GM21528 (cell line): Measurements from ENCODE around the gene EIF3L.
A peak's percentile ranks its signal among the peaks of the same experiment; 100 is the strongest.

Experiments used
- ATAC-seq: cut with Tn5 transposase; IDR thresholded peaks from one replicate; pipeline ENCODE4 v1.9.1; 2021; ENCODE audit warnings: mild to moderate bottlenecking, moderate library complexity; ENCODE audit not compliant: unreplicated experiment, low FRiP score

Gene EIF3L

GRCh38 chr22:37898441-37899181 is 49.4 kb downstream of the EIF3L start:
- ATAC-seq = no peak

DNA sequence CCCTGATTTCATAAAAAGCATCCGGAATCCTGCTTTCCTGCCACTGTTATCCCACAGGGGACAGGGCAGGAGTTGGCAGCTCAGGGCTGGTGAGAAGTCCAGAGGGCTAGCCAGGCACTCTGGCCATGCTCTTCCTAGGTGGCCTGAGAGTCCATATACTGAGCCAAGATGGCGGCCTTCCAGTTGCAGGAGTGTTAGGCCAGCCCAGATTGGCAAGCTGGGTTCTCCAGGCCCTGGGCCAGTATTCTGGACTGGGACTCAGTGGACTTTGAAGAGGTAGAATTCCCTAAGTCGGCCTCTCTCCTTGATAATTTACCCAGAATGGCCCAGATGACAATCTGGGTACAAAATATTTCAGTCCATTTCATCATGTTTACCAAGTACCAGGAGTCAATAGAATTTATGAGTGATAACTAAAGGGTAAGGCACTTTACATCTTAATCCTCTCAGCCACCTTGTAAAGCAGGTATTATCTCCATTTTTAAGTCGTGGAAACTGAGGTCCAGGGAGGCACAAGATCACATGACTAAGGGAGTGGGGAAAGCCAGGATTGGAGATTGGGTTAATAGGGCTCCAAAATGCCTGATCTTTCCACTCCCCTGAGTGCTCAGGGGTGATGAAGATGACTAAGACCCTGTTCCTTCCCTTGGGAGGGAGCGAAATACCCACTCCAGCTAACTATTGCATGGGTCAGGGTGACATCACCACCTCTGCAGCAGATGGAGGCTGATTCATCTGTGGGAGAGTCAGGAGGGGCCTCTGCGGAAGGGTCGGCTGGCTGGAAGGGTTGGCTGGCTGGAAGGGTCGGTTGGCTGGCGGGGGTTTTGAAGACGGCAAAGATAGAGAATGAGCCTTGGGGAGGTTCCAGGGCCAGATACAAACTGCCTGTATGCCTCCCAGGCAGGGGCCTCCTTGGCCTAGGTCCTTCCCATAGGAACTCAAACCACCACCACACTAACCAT is 55.6 kb downstream of the EIF3L start:
- ATAC-seq = no peak

GRCh38 chr22:37905534-37906363 is 56.5 kb downstream of the EIF3L start, which contains the start of gene MICALL1:
Gene MICALL1 (plus strand): TSS chr22:37906297. CDS start chr22:37906423, 126 bp downstream.
- peak; percentile 61 for ATAC-seq

DNA sequence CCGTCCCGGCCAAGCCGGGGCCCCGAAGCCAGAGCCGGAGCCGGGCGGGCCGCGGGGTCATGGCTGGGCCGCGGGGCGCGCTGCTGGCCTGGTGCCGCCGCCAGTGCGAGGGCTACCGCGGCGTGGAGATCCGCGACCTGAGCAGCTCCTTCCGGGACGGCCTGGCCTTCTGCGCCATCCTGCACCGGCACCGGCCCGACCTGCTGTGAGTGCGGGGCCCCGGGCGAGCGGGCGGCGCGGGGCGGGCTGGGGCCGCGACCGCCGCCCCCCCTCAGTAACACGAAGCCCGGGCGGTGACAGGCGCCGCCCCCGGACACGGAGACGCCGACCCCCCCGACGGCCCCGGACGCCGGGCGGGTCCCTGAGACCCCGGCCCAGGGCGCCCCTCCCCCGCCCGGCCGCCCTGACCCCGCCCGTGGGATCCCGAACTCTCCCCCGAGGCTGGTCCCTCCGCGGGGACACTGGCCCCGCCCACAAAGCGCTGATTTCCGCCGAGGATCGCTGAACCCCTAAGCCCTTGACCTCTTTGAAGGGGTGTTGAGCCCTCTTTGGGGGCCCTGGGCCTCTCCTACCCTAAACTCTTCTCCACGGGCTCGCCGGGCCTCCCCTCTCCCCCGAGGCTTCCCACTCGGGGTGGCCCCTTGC is 57.3 kb downstream of the EIF3L start:
- peak; percentile 27 for ATAC-seq

DNA sequence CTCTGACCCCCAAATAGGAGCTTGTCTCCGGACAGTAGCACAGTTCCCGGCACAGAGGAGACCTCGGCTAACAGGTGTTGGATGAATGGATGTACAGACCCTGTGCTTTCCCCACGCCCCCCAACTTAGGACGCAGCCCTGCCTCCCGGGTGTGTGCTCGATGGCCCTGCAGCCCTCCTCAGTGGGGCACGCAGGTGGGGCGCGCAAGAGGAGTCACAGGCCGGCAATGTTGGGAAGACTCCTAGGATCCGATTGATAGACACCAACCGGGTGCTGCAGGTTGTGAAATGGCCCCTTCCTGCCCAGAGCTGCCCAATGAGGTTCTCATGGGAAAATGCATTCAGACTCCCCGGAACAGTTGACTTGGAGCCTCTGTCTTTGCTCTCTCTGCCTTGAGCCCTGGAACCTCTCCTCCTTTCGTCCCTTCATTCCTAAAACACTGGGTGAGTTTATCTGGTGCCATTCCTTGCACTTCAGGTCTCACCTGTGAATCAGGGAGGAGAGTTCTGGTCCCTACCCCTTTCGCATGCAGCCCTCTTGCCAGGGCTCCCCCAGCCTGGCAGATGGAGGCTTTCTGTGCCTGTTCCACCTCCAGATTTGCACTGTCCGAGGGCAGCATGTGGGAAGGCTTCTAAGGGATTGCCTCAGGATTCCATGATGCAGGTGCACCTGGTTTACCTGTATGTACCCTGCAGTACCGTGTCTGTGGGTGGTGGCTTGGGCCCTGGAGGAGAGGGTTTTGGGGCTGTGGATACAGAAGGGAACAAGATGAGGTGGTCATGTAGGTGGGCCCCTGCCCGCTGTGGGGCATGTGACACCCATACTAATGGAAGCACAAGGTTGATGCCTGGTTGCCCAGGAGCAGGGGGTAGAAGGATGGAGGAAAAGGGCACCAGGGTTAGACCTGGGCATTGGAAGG is 58.1 kb downstream of the EIF3L start:
- no peak for ATAC-seq

GRCh38 chr22:37909766-37910165 is 60.5 kb downstream of the EIF3L start:
- ATAC-seq = no peak

DNA sequence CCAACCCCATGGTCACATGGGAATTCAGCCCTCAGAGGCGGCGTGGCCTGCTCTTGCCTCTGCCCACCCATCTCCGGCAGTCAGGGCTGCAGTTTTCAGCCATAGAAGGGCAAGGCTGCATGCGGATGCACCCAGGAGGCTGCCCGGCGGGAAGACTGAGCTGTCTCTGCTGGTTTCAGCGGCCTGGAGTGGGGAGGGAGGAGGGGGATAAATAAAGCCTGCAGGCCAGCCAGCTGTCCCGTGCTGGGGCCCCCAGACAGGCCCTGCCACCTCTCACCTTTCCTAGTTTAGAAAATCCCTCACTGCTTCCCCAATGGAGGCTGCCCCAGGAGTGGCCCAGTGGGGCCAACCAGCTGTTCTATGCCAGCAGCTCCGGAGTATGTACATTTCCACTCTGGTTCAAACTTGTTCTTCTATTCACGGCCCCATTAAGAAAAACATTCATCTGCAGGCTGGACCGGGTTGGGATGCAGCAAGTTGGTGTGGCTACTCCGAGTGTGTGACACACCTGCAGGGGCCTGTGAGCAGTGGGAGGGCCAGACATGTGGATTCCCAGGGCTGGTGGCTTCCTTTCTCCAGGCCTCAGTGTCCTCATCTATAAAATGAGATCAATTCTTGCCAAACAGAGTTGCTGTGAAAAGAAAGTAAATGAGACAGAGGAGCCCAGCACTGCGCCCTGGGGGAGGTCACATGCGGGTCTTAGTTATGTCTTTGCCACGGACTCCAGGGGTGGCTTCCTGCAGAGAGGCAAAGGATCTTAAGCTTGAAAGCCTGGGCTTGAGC is 61.9 kb downstream of the EIF3L start:
- no peak for ATAC-seq

DNA sequence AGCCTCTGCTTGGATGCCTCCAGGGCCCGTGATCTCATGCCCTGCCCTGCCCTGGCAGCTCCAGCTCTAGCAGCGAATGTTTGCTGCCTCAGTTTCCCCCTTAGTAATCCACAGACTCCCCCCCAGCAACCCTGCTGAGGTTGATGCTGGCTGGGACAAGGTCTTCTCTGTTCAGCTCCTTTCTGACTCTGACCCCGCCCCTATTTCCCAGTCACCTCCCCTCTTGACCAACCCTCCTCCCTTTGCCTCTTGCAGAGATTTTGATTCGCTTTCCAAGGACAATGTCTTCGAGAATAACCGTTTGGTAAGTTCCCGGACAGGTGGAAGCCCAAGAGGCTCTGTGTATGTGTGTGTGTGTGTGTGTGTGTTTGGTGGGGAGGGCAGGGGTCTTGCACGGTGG is 62.5 kb downstream of the EIF3L start:
- no peak for ATAC-seq

DNA sequence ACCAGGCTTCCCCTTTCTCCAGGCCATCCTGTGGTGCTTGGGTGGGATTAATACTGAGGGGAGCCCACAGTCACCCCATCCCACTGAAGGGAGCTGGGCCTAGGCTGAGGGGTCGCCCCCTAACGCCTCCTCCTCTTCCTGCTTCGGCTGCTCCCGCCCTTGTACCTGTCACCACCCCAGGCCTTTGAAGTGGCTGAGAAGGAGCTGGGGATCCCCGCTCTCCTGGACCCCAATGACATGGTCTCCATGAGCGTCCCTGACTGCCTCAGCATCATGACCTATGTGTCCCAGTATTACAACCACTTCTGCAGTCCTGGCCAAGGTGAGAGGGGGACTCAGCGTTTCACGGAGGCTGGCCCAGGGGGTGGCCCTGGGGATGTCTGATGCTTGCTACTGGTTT is 63.0 kb downstream of the EIF3L start:
- no peak for ATAC-seq

DNA sequence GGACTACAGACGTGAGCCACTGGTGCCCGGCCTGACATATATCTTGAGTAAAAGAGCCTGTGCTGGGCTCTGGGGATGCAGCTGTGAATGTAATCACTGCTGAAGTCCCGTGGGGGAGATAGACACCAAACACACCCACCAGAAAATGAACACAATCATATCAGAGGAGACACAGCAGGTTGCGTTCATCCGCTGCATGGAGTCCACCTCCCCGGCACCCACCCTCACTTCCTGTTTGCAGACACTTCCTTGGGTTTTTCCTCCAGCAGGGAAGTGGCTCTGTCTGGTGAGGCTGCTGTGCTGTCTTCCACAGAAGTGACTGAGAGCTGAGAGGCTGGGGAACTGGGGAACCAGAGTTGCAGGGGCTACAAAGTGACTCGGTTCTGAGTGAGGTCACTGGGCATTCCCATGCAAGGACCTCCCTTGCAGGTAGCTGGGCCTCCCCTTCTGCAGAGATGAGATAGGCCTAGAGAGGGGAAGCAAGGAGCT is 64.1 kb downstream of the EIF3L start:
- no peak for ATAC-seq

- ATAC-seq = no peak
Observed at GRCh38 chr22:37916311-37916710, 67.1 kb downstream of the EIF3L start.

DNA sequence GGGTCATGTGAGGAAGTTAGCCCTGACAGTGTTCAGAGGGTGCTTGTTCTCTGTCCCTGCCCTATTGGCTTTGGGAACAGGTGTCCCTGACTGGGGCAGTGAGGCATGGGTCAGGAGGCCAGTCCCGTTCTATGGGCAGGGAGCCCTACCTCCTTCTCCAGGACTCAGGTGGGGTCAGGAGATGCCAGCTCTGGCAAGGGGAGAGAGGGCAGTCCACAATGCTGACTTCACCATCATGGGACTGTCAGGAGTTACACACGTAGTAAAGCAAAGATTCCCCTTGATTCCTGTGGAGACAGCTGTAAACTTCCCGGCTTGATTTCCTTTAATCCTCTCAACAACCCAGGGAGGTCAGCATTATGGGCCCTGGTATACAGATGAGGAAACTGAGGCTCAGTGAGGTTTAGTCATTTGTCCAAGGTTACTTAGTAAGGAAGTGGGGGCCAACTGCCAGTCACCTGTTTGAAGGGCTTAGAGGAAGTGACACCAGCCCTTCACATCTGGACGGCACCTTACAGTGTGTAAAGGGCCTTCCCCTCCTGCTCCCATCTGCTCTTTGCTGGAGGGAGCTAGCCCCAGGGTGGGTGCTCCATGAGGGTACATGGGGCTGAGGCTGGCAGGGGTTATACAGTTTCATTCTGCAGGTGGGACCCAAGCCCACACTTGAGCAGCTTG is 68.8 kb downstream of the EIF3L start:
- no peak for ATAC-seq

GRCh38 chr22:37918580-37919270 is 69.5 kb downstream of the EIF3L start:
- no peak for ATAC-seq

DNA sequence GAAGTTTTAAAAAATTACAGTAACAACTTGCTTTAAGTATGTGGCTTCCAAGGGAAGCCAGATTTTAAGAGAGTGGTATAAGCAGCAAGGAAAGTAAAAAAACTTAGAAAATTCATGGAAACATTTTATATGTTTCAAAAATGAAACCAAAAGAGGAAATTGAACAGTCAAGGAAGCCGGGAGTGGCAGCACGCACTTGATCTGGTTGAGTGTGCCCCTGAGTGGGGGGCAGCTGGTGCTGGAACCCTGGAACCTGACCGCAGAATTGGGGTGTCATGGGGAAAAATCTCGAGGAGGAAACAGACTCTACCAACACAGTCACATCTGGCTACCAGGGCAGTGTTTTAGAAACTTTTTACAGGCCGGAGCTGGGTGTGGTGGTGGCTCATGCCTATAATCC is 70.9 kb downstream of the EIF3L start:
- no peak for ATAC-seq

DNA sequence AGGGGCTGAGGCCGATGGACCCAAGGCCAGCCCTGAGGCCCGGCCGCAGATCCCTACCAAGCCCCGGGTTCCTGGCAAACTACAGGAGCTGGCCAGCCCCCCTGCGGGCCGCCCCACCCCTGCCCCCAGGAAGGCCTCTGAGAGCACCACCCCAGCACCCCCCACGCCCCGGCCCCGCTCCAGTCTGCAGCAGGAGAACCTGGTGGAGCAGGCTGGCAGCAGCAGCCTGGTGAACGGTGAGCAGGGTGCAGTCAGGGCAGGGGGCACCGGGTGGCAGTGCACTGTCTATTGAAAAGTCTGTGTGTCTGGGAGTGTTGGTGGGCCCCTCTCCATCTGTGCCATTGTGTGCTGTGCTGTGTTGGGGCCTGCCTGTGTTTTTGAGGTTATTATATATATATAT is 73.0 kb downstream of the EIF3L start:
- ATAC-seq = no peak

- ATAC-seq = no peak
Observed at GRCh38 chr22:37923927-37924326, 74.7 kb downstream of the EIF3L start.
